Activated T-cell treated with anti-CD3 and anti-CD28 coated beads, Interleukin-2, amount 50 U/mL, for 48 hours (primary cell): ENCODE measurements around the gene SULF2.
A peak's percentile ranks its signal among the peaks of the same experiment; 100 is the strongest.

ENCODE experiments used
- DNase-seq, 2 experiments: peaks; one replicate each; pipeline ENCODE4 v3.0.0-alpha.2; 2020

Gene SULF2

GRCh38 chr20:47682028-47682783 lies 103.1 kb downstream of the SULF2 start:
- DNase-seq = no peak

- no peak for DNase-seq
Measured at GRCh38 chr20:47680804-47681529, 104.3 kb downstream of the SULF2 start.

GRCh38 chr20:47679462-47679861 lies 105.8 kb downstream of the SULF2 start:
- no peak for DNase-seq

- DNase-seq = no peak
Measured at GRCh38 chr20:47678536-47678935, 106.7 kb downstream of the SULF2 start.

GRCh38 chr20:47677635-47678453 lies 107.4 kb downstream of the SULF2 start:
- DNase-seq = peak; percentile 72 to 84

GRCh38 chr20:47676912-47677634 lies 108.2 kb downstream of the SULF2 start:
- DNase-seq = no peak

GRCh38 chr20:47676219-47676721 lies 109.0 kb downstream of the SULF2 start:
- DNase-seq = no peak

GRCh38 chr20:47675190-47676142 lies 109.8 kb downstream of the SULF2 start:
- DNase-seq = no peak

GRCh38 chr20:47674686-47675085 lies 110.6 kb downstream of the SULF2 start:
- no peak for DNase-seq

GRCh38 chr20:47674145-47674544 lies 111.1 kb downstream of the SULF2 start:
- no peak for DNase-seq

GRCh38 chr20:47673671-47673955 lies 111.7 kb downstream of the SULF2 start:
- no peak for DNase-seq

GRCh38 chr20:47672886-47673670 lies 112.2 kb downstream of the SULF2 start:
- no peak for DNase-seq

- no peak for DNase-seq
Measured at GRCh38 chr20:47672166-47672565, 113.1 kb downstream of the SULF2 start.

GRCh38 chr20:47670913-47671312 lies 114.4 kb downstream of the SULF2 start:
- no peak for DNase-seq

GRCh38 chr20:47669927-47670890 lies 115.1 kb downstream of the SULF2 start:
- DNase-seq = no peak

GRCh38 chr20:47669489-47669888 lies 115.8 kb downstream of the SULF2 start:
- no peak for DNase-seq

GRCh38 chr20:47669152-47669425 lies 116.2 kb downstream of the SULF2 start:
- no peak for DNase-seq

GRCh38 chr20:47668313-47669151 lies 116.7 kb downstream of the SULF2 start:
- no peak for DNase-seq
